ENCODE data around the gene KRT75.

KRT75 gene

DNA sequence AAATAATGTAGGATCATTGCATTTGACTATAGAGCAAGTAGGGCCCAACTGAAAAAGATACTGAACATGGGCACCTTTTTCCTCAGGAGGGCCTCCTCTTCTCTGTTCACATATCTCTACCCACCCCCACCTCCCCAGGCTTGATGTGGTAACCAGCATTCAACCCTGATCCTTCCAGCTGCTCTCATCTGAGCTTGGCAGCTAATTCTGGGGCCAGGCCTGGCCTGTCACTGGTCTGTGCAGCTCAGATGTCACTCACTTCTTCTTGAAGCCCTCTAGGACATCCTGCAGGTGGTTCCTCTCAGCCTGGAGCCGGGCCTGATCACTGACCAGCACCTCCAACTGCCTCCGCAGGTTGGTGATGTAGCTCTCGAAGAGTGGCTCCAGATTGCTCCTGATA is 50.8 kb downstream of the KRT75 start:
- Histone ChIP-seq H3K9me3 (ENCODE audit: control insufficient read depth, low read depth, low read length) (no peaks in the 10 kb centered on the region), H3K4me3 (ENCODE audit: low read length) (no peak overlapping the region), H3K27me3 (ENCODE audit: control insufficient read depth, insufficient read depth, low read length) (no peaks in the 10 kb centered on the region), H3K4me1 (ENCODE audit: control insufficient read depth, low read depth, low read length) (no peaks in the 10 kb centered on the region), H3K36me3 (ENCODE audit: control insufficient read depth, low read depth, low read length) (no peaks in the 10 kb centered on the region), H3K9ac (ENCODE audit: low read length) (no peak overlapping the region), H3K27ac (ENCODE audit: low read length) (no peak overlapping the region)

GRCh38 chr12:52382854-52383253 is 51.3 kb downstream of the KRT75 start:
- Histone ChIP-seq H3K9me3 (ENCODE audit: control insufficient read depth, low read depth, low read length) (no peaks in the 10 kb centered on the region), H3K4me3 (ENCODE audit: low read length) (no peak overlapping the region), H3K9ac (ENCODE audit: low read length) (no peak overlapping the region), H3K36me3 (ENCODE audit: control insufficient read depth, low read depth, low read length) (no peaks in the 10 kb centered on the region), H3K4me1 (ENCODE audit: control insufficient read depth, low read depth, low read length) (no peaks in the 10 kb centered on the region), H3K27me3 (ENCODE audit: control insufficient read depth, insufficient read depth, low read length) (no peaks in the 10 kb centered on the region), H3K27ac (ENCODE audit: low read length) (no peak overlapping the region)

- Histone ChIP-seq H3K27me3 (ENCODE audit: control insufficient read depth, insufficient read depth, low read length) (no peaks in the 10 kb centered on the region), H3K4me3 (ENCODE audit: low read length) (no peak overlapping the region), H3K4me1 (ENCODE audit: control insufficient read depth, low read depth, low read length) (no peaks in the 10 kb centered on the region), H3K36me3 (ENCODE audit: control insufficient read depth, low read depth, low read length) (no peaks in the 10 kb centered on the region), H3K27ac (ENCODE audit: low read length) (no peak overlapping the region), H3K9ac (ENCODE audit: low read length) (no peak overlapping the region), H3K9me3 (ENCODE audit: control insufficient read depth, low read depth, low read length) (no peaks in the 10 kb centered on the region)
Observed at GRCh38 chr12:52381206-52381605, 53.0 kb downstream of the KRT75 start.

- Histone ChIP-seq H3K27ac (ENCODE audit: low read length) (no peak overlapping the region), H3K27me3 (ENCODE audit: control insufficient read depth, insufficient read depth, low read length) (no peaks in the 10 kb centered on the region), H3K4me3 (ENCODE audit: low read length) (no peak overlapping the region), H3K9me3 (ENCODE audit: control insufficient read depth, low read depth, low read length) (no peaks in the 10 kb centered on the region), H3K4me1 (ENCODE audit: control insufficient read depth, low read depth, low read length) (no peaks in the 10 kb centered on the region), H3K9ac (ENCODE audit: low read length) (no peak overlapping the region), H3K36me3 (ENCODE audit: control insufficient read depth, low read depth, low read length) (no peaks in the 10 kb centered on the region)
Observed at GRCh38 chr12:52380271-52380694, 53.9 kb downstream of the KRT75 start.

DNA sequence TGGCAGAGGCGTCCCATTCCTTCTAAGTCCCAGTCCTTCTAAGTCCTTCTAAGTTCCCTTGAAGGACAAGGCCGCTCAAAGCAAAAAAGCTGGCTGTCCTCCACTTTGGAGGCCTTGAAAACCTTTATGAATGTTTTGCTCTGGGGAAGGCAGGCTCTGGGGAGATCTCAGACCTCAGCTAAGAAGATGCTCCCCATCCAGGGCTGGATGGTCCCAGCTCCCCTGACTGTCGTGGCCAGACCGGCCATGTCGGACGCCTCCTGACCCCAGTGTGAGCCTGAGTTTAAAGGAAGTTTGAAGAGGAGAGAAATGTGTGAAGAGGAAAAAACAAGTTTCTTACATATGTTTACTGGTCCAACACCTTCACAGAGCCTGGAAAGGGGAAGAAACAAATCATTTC is 54.6 kb downstream of the KRT75 start:
- no peak overlapping the region for H3K4me3 ChIP-seq (ENCODE audit: low read length)
- H3K9ac ChIP-seq (ENCODE audit: low read length): no peak overlapping the region
- H3K9me3 ChIP-seq (ENCODE audit: control insufficient read depth, low read depth, low read length): no peaks in the 10 kb centered on the region
- no peaks in the 10 kb centered on the region for H3K4me1 ChIP-seq (ENCODE audit: control insufficient read depth, low read depth, low read length)
- H3K27me3 ChIP-seq (ENCODE audit: control insufficient read depth, insufficient read depth, low read length): no peaks in the 10 kb centered on the region
- no peak overlapping the region for H3K27ac ChIP-seq (ENCODE audit: low read length)
- H3K36me3 ChIP-seq (ENCODE audit: control insufficient read depth, low read depth, low read length): no peaks in the 10 kb centered on the region

- H3K4me3 ChIP-seq (ENCODE audit: low read length): no peak overlapping the region
- H3K27me3 ChIP-seq (ENCODE audit: control insufficient read depth, insufficient read depth, low read length): no peaks in the 10 kb centered on the region
Observed at GRCh38 chr12:52378091-52378490, 56.1 kb downstream of the KRT75 start.

GRCh38 chr12:52377266-52377665 is 56.9 kb downstream of the KRT75 start:
- no peak overlapping the region for H3K9ac ChIP-seq (ENCODE audit: low read length)

More at GRCh38 chr12:52378091-52378490, 56.1 kb downstream of the KRT75 start:
- H3K9ac ChIP-seq (ENCODE audit: low read length): no peak overlapping the region
- no peaks in the 10 kb centered on the region for H3K9me3 ChIP-seq (ENCODE audit: control insufficient read depth, low read depth, low read length)
- no peaks in the 10 kb centered on the region for H3K4me1 ChIP-seq (ENCODE audit: control insufficient read depth, low read depth, low read length)
- no peaks in the 10 kb centered on the region for H3K36me3 ChIP-seq (ENCODE audit: control insufficient read depth, low read depth, low read length)
- H3K27ac ChIP-seq (ENCODE audit: low read length): no peak overlapping the region

More at GRCh38 chr12:52377266-52377665, 56.9 kb downstream of the KRT75 start:
- H3K4me3 ChIP-seq (ENCODE audit: low read length): no peak overlapping the region
- no peaks in the 10 kb centered on the region for H3K4me1 ChIP-seq (ENCODE audit: control insufficient read depth, low read depth, low read length)
- H3K27ac ChIP-seq (ENCODE audit: low read length): no peak overlapping the region
- no peaks in the 10 kb centered on the region for H3K36me3 ChIP-seq (ENCODE audit: control insufficient read depth, low read depth, low read length)
- no peaks in the 10 kb centered on the region for H3K9me3 ChIP-seq (ENCODE audit: control insufficient read depth, low read depth, low read length)
- no peaks in the 10 kb centered on the region for H3K27me3 ChIP-seq (ENCODE audit: control insufficient read depth, insufficient read depth, low read length)

All from iPS-18a (cell line).